ENCODE measurements around the gene INCENP. TPM values are rescaled to one million over a fixed set of nuclear protein-coding genes. Genes with fewer than 3 reads are reported as not detected.

INCENP gene
- total and polyA plus RNA-seq, 3 experiments from 2014 or later = 3.1 to 69.5 (median 65.5) TPM

DNA sequence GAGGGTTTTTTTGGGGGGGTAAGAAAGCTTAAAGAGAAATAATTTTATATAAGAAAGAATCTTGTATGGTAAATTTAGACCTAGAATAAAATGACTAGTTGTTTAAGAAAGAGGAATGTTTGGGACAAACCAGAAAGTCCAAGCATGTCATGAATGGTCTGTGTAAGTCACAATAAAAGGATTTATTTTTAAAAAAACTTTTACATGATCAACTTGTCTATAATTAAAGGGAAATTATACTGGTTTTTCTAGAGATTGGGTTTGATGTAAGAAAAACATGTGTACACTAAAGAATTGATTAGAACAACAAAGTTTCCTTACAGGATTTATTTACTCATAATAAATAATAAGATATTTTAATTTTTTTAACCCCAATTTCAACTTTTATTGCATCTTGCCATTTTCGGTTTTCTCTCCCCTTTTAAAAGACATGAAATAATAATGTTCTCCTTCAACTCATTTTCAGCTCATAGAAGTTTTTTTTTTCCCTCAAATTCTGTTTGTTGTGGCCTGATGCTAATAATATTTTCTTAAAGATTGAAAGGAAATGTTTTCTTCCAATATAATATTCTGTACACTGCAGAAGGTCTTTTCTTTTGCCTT lies 35.4 kb upstream of the INCENP start:
- Histone ChIP-seq H3K27me3 (ENCODE audit: insufficient read depth, low read length, poor library complexity, severe bottlenecking) (no peaks in the 10 kb centered on the region), H3K36me3 (ENCODE audit: insufficient read depth, low read length) (no peaks in the 10 kb centered on the region), H3K4me1 (ENCODE audit: insufficient read depth, low read length) (no peaks in the 10 kb centered on the region), H3K9me3 (ENCODE audit: low read length) (no peaks in the 10 kb centered on the region), H3K27ac (ENCODE audit: low read depth, low read length) (no peak overlapping the region), H3K4me3 (ENCODE audit: low read length) (no peak overlapping the region)
- H3K27ac Mint-ChIP-seq = no peak overlapping the region
- peaks cover 0 to 10% (median 0%) of the 10 kb centered on the region in 3 donors for H3K36me3 Mint-ChIP-seq
- no peaks in the 10 kb centered on the region for H3K4me1 Mint-ChIP-seq
- peaks cover 2 to 13% of the 10 kb centered on the region in 2 donors for H3K27me3 Mint-ChIP-seq
- H3K4me3 Mint-ChIP-seq = no peak overlapping the region
- ChIA-PET CTCF (interaction anchor here (0.9 to 1.1 kb wide), 2 partner anchors 141 to 190 kb away, joined by 3 read pairs; no protein-coding TSS in a partner anchor), POLR2A (no interaction called here)
- H3K9me3 Mint-ChIP-seq = peaks cover 0 to 7% (median 6%) of the 10 kb centered on the region in 5 donors
- no peak for DNase-seq

DNA sequence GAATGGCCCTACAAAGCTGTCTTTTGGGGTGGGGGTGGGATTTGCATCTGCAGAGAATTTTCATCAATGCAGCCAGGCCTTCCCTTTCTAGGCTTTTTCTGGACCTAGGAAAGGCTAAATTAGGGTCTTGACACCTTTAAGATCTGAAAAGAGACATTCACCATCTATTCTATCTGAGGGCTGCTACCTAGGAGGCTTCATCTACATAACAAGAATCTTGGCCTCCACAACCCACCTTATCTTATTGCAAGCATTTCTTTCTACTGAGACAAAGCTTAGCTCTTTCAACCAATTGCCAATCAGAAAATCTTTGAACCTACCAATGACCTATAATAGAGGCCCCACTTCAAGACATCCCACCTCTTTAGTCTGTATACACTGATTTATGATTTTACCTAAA lies 20.7 kb upstream of the INCENP start:
- Mint-ChIP-seq H3K9me3 (no peaks in the 10 kb centered on the region), H3K27ac (peak overlapping the region in 1 of 8 donors; percentile 17), H3K36me3 (no peaks in the 10 kb centered on the region), H3K4me3 (no peak overlapping the region), H3K4me1 (peaks cover 10 to 15% (median 12%) of the 10 kb centered on the region in 3 donors), H3K27me3 (no peaks in the 10 kb centered on the region)
- H3K36me3 ChIP-seq (ENCODE audit: insufficient read depth, low read length) = no peaks in the 10 kb centered on the region
- CTCF ChIA-PET = interaction anchor here (1.1 kb wide), 1 partner anchor 21 kb away, joined by 6 read pairs; no protein-coding TSS in a partner anchor
- H3K4me3 ChIP-seq (ENCODE audit: low read length) = no peak overlapping the region
- H3K4me1 ChIP-seq (ENCODE audit: insufficient read depth, low read length) = peaks cover 14% of the 10 kb centered on the region
- H3K27me3 ChIP-seq (ENCODE audit: insufficient read depth, low read length, poor library complexity, severe bottlenecking) = no peaks in the 10 kb centered on the region
- POLR2A ChIA-PET = no interaction called here
- H3K27ac ChIP-seq (ENCODE audit: low read depth, low read length) = no peak overlapping the region
- DNase-seq = no peak
- H3K9me3 ChIP-seq (ENCODE audit: low read length) = no peaks in the 10 kb centered on the region

DNA sequence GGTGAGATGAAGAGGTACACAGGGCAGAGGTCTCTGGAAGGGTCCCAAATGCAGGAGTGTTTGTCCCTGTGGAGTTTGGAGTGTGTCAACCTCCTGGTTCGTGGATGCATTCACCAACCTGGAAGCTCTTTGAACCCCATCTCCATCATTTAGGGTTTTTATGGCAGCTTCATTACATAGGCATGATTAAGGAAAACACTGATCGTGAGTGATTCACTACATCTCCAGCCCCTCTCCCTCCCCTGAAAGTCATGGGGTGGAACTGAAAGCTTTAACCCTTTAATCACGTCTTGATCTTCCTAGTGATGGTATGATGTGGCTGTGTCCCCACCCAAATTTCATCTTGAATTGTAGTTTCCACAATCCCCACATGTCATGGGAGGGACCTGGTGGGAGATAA lies 19.8 kb upstream of the INCENP start:
- Mint-ChIP-seq H3K4me3 (no peak overlapping the region), H3K9me3 (no peaks in the 10 kb centered on the region), H3K4me1 (peaks cover 10 to 16% (median 12%) of the 10 kb centered on the region in 3 donors), H3K27me3 (no peaks in the 10 kb centered on the region), H3K27ac (peak overlapping the region in 2 of 8 donors; percentile 55 to 70), H3K36me3 (no peaks in the 10 kb centered on the region)
- Histone ChIP-seq H3K27me3 (ENCODE audit: insufficient read depth, low read length, poor library complexity, severe bottlenecking) (no peaks in the 10 kb centered on the region), H3K4me3 (ENCODE audit: low read length) (no peak overlapping the region), H3K4me1 (ENCODE audit: insufficient read depth, low read length) (peaks cover 14% of the 10 kb centered on the region), H3K27ac (ENCODE audit: low read depth, low read length) (no peak overlapping the region), H3K9me3 (ENCODE audit: low read length) (no peaks in the 10 kb centered on the region), H3K36me3 (ENCODE audit: insufficient read depth, low read length) (no peaks in the 10 kb centered on the region)
- POLR2A ChIA-PET = no interaction called here
- CTCF ChIA-PET = interaction anchor here (1.1 to 7.2 kb wide), 2 partner anchors 22 to 205 kb away, joined by 6 to 91 read pairs; no protein-coding TSS in a partner anchor
- DNase-seq = no peak

DNA sequence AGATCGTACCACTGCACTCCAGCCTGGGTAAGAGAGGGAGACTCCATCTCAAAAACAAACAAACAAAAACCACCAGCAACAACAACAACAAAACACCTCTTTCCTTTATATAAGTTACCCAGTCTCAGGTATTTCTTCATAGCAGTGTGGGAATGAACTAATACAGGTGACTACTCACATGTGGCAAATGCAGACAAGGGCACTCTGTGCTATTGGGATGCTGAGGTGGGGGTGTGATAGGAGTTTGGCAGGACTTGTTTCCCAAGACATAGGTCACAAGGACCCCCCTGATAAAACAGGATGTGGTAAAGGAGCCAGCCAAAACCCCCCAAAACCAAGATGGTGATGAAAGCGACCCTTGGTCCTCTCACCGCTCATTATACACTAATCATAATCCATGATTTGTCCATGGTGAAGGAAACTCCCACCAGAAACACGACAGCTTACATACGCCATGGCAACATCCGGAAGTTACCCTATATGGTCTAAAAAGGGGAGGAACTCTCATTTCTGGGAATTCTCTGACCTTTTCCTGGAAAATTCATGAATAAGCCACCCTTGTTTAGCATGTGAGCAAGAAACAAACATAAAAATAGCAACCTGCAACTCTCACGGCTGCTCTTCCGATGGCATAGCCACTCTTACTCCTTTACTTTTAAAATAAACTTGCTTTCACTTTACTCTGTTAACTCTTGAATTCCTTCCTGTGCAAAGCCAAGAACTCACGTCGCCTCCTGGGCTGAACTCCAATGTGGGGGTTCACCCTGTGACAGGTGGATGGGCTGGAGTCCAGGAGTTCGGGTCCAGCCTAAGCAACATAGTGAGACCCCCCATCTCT lies 18.8 kb upstream of the INCENP start:
- peak overlapping the region; percentile 1 to 93 (median 72) for H3K27ac Mint-ChIP-seq
- ChIA-PET CTCF (interaction anchor here (5.6 to 7.2 kb wide), 2 partner anchors 206 to 307 kb away, joined by 68 to 91 read pairs; no protein-coding TSS in a partner anchor), POLR2A (no interaction called here)
- H3K9me3 Mint-ChIP-seq = no peaks in the 10 kb centered on the region
- H3K36me3 Mint-ChIP-seq = no peaks in the 10 kb centered on the region
- peak overlapping the region; percentile 68 for H3K4me3 ChIP-seq (ENCODE audit: low read length)
- no peaks in the 10 kb centered on the region for H3K36me3 ChIP-seq (ENCODE audit: insufficient read depth, low read length)
- H3K4me1 ChIP-seq (ENCODE audit: insufficient read depth, low read length) = peaks cover 14% of the 10 kb centered on the region
- no peak for DNase-seq
- H3K4me1 Mint-ChIP-seq = peaks cover 10 to 16% (median 12%) of the 10 kb centered on the region in 3 donors
- no peaks in the 10 kb centered on the region for H3K27me3 ChIP-seq (ENCODE audit: insufficient read depth, low read length, poor library complexity, severe bottlenecking)
- no peaks in the 10 kb centered on the region for H3K9me3 ChIP-seq (ENCODE audit: low read length)
- peak overlapping the region; percentile 70 for H3K27ac ChIP-seq (ENCODE audit: low read depth, low read length)
- no peaks in the 10 kb centered on the region for H3K27me3 Mint-ChIP-seq
- H3K4me3 Mint-ChIP-seq = peak overlapping the region in 6 of 7 donors; percentile 40 to 82 (median 72)

DNA sequence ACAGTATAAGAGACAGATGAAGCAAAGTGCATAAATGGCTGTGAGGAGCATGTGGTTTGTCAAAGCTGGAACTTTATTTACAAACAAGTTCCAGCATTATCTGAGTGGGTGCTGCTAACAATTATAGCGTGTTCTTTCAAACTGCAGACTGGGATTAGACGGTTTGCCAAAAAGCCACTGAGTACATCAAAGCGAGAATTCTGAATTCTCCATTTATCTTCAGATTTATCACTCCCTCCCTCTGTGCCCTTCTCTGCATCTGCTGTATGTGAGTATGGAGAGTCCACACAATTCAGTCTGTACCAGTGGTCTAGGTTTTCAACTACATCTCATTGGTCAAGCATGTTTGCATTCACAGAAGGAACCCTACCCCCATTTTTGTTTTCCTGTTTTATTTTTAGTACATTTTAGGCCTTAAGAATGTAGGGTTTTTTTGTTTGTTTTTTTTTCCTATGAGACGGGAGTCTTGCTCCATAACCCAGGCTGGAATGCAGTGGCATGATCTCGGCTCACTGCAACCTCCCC lies 18.1 kb upstream of the INCENP start:
- no peak for DNase-seq
- H3K27me3 ChIP-seq (ENCODE audit: insufficient read depth, low read length, poor library complexity, severe bottlenecking) = no peaks in the 10 kb centered on the region
- no peaks in the 10 kb centered on the region for H3K36me3 ChIP-seq (ENCODE audit: insufficient read depth, low read length)
- ChIA-PET CTCF (interaction anchor here (4.4 to 7.2 kb wide), 3 partner anchors 24 to 308 kb away, joined by 40 to 91 read pairs (median 68); no protein-coding TSS in a partner anchor), POLR2A (no interaction called here)
- H3K27ac ChIP-seq (ENCODE audit: low read depth, low read length) = peak overlapping the region; percentile 70
- Mint-ChIP-seq H3K4me3 (peak overlapping the region in 6 of 7 donors; percentile 40 to 82 (median 72)), H3K27ac (peak overlapping the region in 7 of 8 donors; percentile 36 to 93 (median 84)), H3K9me3 (no peaks in the 10 kb centered on the region), H3K27me3 (peaks cover under 1% of the 10 kb centered on the region in 2 donors), H3K4me1 (peaks cover 10 to 16% (median 12%) of the 10 kb centered on the region in 3 donors), H3K36me3 (no peaks in the 10 kb centered on the region)
- peak overlapping the region; percentile 68 for H3K4me3 ChIP-seq (ENCODE audit: low read length)
- H3K4me1 ChIP-seq (ENCODE audit: insufficient read depth, low read length) = peaks cover 14% of the 10 kb centered on the region
- no peaks in the 10 kb centered on the region for H3K9me3 ChIP-seq (ENCODE audit: low read length)

DNA sequence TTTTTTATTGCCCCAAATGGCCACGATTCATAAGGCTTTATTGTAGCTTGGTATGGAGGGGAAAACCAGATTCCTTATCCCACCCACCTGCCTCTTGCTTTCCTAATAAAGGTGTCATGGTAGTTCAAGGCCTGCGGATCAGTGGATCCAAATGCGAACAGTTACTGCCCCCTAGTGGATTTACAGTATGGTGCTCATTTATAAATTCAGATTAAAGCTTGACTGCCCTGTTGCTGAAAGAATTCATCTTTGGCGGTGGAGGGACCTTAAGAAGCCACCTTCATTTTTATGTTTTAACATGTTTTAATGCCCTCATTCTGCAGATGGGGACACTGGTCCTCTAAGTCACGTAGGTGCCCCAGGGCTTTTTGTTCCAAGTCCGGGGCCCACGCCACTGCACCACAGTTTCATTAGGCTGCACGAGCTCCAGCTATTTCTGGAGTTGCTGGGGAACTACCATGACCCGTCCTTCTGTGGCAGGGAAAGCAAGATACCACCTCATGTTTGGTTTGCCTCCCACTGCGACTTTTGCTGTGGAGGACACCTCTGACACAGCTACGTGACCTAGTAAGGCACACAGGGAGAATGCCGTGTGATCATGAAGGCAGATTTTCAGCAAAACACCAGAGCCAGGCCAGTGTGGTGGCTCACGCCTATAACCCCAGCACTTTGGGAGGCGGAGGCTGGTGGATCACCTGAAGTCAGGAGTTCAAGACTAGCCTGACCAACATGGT lies 15.6 kb upstream of the INCENP start:
- Mint-ChIP-seq H3K27me3 (peaks cover 2 to 5% of the 10 kb centered on the region in 2 donors), H3K27ac (no peak overlapping the region), H3K36me3 (no peaks in the 10 kb centered on the region), H3K9me3 (no peaks in the 10 kb centered on the region), H3K4me1 (peaks cover 12 to 16% (median 16%) of the 10 kb centered on the region in 3 donors), H3K4me3 (peak overlapping the region in 1 of 7 donors; percentile 9)
- H3K27ac ChIP-seq (ENCODE audit: low read depth, low read length) = no peak overlapping the region
- H3K27me3 ChIP-seq (ENCODE audit: insufficient read depth, low read length, poor library complexity, severe bottlenecking) = no peaks in the 10 kb centered on the region
- no peaks in the 10 kb centered on the region for H3K36me3 ChIP-seq (ENCODE audit: insufficient read depth, low read length)
- H3K9me3 ChIP-seq (ENCODE audit: low read length) = no peaks in the 10 kb centered on the region
- H3K4me1 ChIP-seq (ENCODE audit: insufficient read depth, low read length) = peaks cover 14% of the 10 kb centered on the region
- DNase-seq = peak in 3 of 5 donors; percentile 21 to 69 (median 52)
- no peak overlapping the region for H3K4me3 ChIP-seq (ENCODE audit: low read length)
- POLR2A ChIA-PET = no interaction called here
- CTCF ChIA-PET = interaction anchor here (0.8 to 7.2 kb wide), 33 partner anchors 9 to 417 kb away, joined by 3 to 91 read pairs (median 4); partner anchors contain the start of genes BEST1 and INCENP

DNA sequence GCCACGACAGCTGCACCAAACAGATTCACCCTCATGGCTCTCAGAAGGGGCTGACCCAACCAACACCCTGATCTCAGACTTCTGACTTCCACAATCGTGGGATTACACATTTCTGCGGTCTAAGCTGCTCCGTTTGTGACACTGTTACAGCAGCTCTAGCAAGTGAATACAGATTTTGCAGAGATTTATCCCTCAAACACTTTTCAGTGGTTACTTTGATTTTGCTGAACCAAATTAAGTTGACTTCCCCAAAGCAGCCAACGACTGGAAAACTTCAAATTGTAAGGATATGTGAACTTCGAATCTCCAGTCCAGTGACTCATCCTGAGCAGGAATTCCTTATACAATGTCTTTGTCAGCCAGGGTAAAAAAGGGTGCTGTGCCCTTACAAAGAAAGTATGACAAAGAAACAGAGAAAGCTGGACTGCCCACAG lies 14.8 kb upstream of the INCENP start:
- CTCF ChIA-PET = interaction anchor here (0.8 to 7.2 kb wide), 17 partner anchors 10 to 418 kb away, joined by 3 to 91 read pairs (median 5); partner anchors contain the start of gene INCENP
- Histone ChIP-seq H3K27ac (ENCODE audit: low read depth, low read length) (no peak overlapping the region), H3K4me3 (ENCODE audit: low read length) (no peak overlapping the region), H3K4me1 (ENCODE audit: insufficient read depth, low read length) (peaks cover 14% of the 10 kb centered on the region), H3K27me3 (ENCODE audit: insufficient read depth, low read length, poor library complexity, severe bottlenecking) (no peaks in the 10 kb centered on the region), H3K9me3 (ENCODE audit: low read length) (no peaks in the 10 kb centered on the region), H3K36me3 (ENCODE audit: insufficient read depth, low read length) (no peaks in the 10 kb centered on the region)
- Mint-ChIP-seq H3K4me3 (no peak overlapping the region), H3K4me1 (peaks cover 12 to 16% (median 16%) of the 10 kb centered on the region in 3 donors), H3K27ac (no peak overlapping the region), H3K36me3 (no peaks in the 10 kb centered on the region), H3K27me3 (peaks cover 2 to 5% of the 10 kb centered on the region in 2 donors), H3K9me3 (no peaks in the 10 kb centered on the region)
- no peak for DNase-seq
- POLR2A ChIA-PET = interaction anchor here (0.6 kb wide), 1 partner anchor 407 kb away, joined by 3 read pairs; no protein-coding TSS in a partner anchor
